ENCODE data around the gene ZFR. TPM values are rescaled to one million over a fixed set of nuclear protein-coding genes. Genes with fewer than 3 reads are reported as not detected.
A peak's percentile ranks its signal among the peaks of the same experiment; 100 is the strongest.
"Not testable (repeated sequence)": the region's sequence is repeated elsewhere in the genome, so short reads cannot be mapped to it uniquely, and the experiment has no call there.

The ZFR gene
- total and polyA plus RNA-seq, 2 donors from 2014 or later: 25.7 to 65.2 TPM

GRCh38 chr5:32325062-32325461 lies 119.5 kb downstream of the ZFR start:
- H3K4me1 ChIP-seq (ENCODE audit: control insufficient read depth in 2 of 3, insufficient read depth in 2 of 3, low read depth in 1 of 3, low read length in 3 of 3): no peaks in the 10 kb centered on the region
- DNase-seq: peak in 1 of 5 donors; percentile 48
- H3K9me3 ChIP-seq (ENCODE audit: control insufficient read depth in 2 of 3, insufficient read depth in 1 of 3, low read length in 3 of 3): no peaks in the 10 kb centered on the region
- intact Hi-C loops (cut with DNase I): loop anchor here (10.0 kb wide), 1 partner anchor 90 kb away; no protein-coding TSS in a partner anchor
- no peak for TF ChIP-seq CTCF (IDR thresholded peaks at IDR 0.05; ENCODE audit: borderline replicate concordance, extremely low read depth, insufficient read depth)
- no peak for FAIRE-seq
- H3K4me3 ChIP-seq (ENCODE audit: low read length in 3 of 3): no peak overlapping the region
- H3K36me3 ChIP-seq (ENCODE audit: control insufficient read depth in 2 of 3, insufficient read depth in 3 of 3, low read length in 3 of 3): no peaks in the 10 kb centered on the region
- no peaks in the 10 kb centered on the region for H3K27me3 ChIP-seq (ENCODE audit: control insufficient read depth, insufficient read depth, low read length)
- no peak overlapping the region for H3K27ac ChIP-seq (ENCODE audit: low read depth in 2 of 2, low read length in 2 of 2)
- H3K9ac ChIP-seq (ENCODE audit: low read length in 3 of 3): no peak overlapping the region

- Histone ChIP-seq H3K4me1 (ENCODE audit: control insufficient read depth in 2 of 3, insufficient read depth in 2 of 3, low read depth in 1 of 3, low read length in 3 of 3) (no peaks in the 10 kb centered on the region), H3K9ac (ENCODE audit: low read length in 3 of 3) (no peak overlapping the region), H3K9me3 (ENCODE audit: control insufficient read depth in 2 of 3, insufficient read depth in 1 of 3, low read length in 3 of 3) (no peaks in the 10 kb centered on the region), H3K36me3 (ENCODE audit: control insufficient read depth in 2 of 3, insufficient read depth in 3 of 3, low read length in 3 of 3) (no peaks in the 10 kb centered on the region), H3K4me3 (ENCODE audit: low read length in 3 of 3) (no peak overlapping the region), H3K27ac (ENCODE audit: low read depth in 2 of 2, low read length in 2 of 2) (no peak overlapping the region), H3K27me3 (ENCODE audit: control insufficient read depth, insufficient read depth, low read length) (no peaks in the 10 kb centered on the region)
- FAIRE-seq: no peak
- intact Hi-C loops (cut with DNase I): loop anchor here (10.0 kb wide), 1 partner anchor 89 kb away; no protein-coding TSS in a partner anchor
- TF ChIP-seq CTCF (IDR thresholded peaks at IDR 0.05; ENCODE audit: borderline replicate concordance, extremely low read depth, insufficient read depth): no peak
- DNase-seq: no peak
These were observed 120.8 kb downstream of the ZFR start for GRCh38 chr5:32323741-32324140.

- H3K27me3 ChIP-seq (ENCODE audit: control insufficient read depth, insufficient read depth, low read length): no peaks in the 10 kb centered on the region
- FAIRE-seq (no peak), DNase-seq (no peak)
- intact Hi-C loops (cut with DNase I): loop anchor here (10.0 kb wide), 1 partner anchor 88 kb away; no protein-coding TSS in a partner anchor
- no peak overlapping the region for H3K27ac ChIP-seq (ENCODE audit: low read depth in 2 of 2, low read length in 2 of 2)
- no peaks in the 10 kb centered on the region for H3K9me3 ChIP-seq (ENCODE audit: control insufficient read depth in 2 of 3, insufficient read depth in 1 of 3, low read length in 3 of 3)
- H3K9ac ChIP-seq (ENCODE audit: low read length in 3 of 3): no peak overlapping the region
- no peaks in the 10 kb centered on the region for H3K36me3 ChIP-seq (ENCODE audit: control insufficient read depth in 2 of 3, insufficient read depth in 3 of 3, low read length in 3 of 3)
- TF ChIP-seq CTCF (IDR thresholded peaks at IDR 0.05; ENCODE audit: borderline replicate concordance, extremely low read depth, insufficient read depth): no peak
- no peak overlapping the region for H3K4me3 ChIP-seq (ENCODE audit: low read length in 3 of 3)
- H3K4me1 ChIP-seq (ENCODE audit: control insufficient read depth in 2 of 3, insufficient read depth in 2 of 3, low read depth in 1 of 3, low read length in 3 of 3): no peaks in the 10 kb centered on the region
These were observed 121.7 kb downstream of the ZFR start for GRCh38 chr5:32322882-32323281.

GRCh38 chr5:32321787-32322186 lies 122.8 kb downstream of the ZFR start:
- not testable (repeated sequence) for H3K27me3 ChIP-seq (ENCODE audit: control insufficient read depth, insufficient read depth, low read length); H3K27ac ChIP-seq (ENCODE audit: low read depth in 2 of 2, low read length in 2 of 2); H3K4me3 ChIP-seq (ENCODE audit: low read length in 3 of 3); H3K9me3 ChIP-seq (ENCODE audit: control insufficient read depth in 2 of 3, insufficient read depth in 1 of 3, low read length in 3 of 3); H3K36me3 ChIP-seq (ENCODE audit: control insufficient read depth in 2 of 3, insufficient read depth in 3 of 3, low read length in 3 of 3); DNase-seq; FAIRE-seq; H3K4me1 ChIP-seq (ENCODE audit: control insufficient read depth in 2 of 3, insufficient read depth in 2 of 3, low read depth in 1 of 3, low read length in 3 of 3); H3K9ac ChIP-seq (ENCODE audit: low read length in 3 of 3)
- intact Hi-C loops (cut with DNase I): loop anchor here (10.0 kb wide), 1 partner anchor 87 kb away; no protein-coding TSS in a partner anchor

Data from kidney (tissue), 14 donors.